Measurements from ENCODE around the gene PLCXD1.

DNA sequence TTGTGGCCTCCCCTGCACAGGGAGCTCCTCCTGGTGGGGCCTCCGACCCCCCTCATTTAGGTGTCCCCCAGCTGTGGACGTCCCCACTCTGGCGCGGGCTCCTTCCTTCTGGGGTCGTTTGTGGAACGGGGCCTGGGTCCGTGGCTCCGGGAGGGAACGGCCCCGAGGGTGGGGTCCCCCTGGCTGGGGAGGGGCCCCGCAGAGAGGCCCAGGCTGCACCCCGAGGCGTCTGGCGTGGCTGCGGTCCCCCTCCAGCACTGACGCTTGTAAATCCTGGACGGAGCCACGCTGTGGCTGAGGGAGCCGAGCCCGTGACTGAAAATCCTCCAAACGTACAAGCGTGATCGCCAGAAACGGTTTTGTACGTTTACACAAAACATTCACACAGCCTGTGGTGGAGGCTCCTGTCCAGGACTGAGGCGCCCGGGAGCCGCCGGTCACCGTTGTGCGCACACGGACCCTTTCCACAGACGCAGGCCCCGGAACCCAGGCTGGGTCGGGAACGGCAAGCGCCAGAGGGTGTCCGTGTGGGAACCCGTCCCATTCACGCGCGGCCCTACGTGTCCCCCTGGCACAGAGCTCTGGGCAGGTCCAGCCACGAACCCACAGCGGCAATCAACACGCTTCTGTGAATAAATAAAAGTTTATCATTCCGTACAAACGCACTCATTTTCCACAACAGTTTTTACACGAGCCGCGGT, 52.6 kb downstream of the PLCXD1 start:
- TF ChIP-seq GATA2 (IDR thresholded peaks at IDR 0.05; ENCODE audit: low read depth, low read length) = no peak
- no peak for TF ChIP-seq GATA3 (IDR thresholded peaks at IDR 0.05; ENCODE audit: low read depth, low read length)

All from SH-SY5Y (cell line).